ENCODE measurements around the gene MYO1F.

GRCh38 chr19:8487137-8487851 lies 89.9 kb downstream of the MYO1F start:
- TF ChIP-seq CTCF (optimal IDR thresholded peaks at IDR 0.05 in 1 of 3, IDR thresholded peaks at IDR 0.05 in 1 of 3, conservative IDR thresholded peaks at IDR 0.05 in 1 of 3; ENCODE audit: extremely low read depth in 1 of 3, insufficient read depth in 2 of 3, low read length in 3 of 3): no peak
- TF ChIP-seq EZH2 (IDR thresholded peaks at IDR 0.05; ENCODE audit: low read length): no peak
